ENCODE measurements around the gene PPP2R2C.

- TF ChIP-seq, protein P1, sequence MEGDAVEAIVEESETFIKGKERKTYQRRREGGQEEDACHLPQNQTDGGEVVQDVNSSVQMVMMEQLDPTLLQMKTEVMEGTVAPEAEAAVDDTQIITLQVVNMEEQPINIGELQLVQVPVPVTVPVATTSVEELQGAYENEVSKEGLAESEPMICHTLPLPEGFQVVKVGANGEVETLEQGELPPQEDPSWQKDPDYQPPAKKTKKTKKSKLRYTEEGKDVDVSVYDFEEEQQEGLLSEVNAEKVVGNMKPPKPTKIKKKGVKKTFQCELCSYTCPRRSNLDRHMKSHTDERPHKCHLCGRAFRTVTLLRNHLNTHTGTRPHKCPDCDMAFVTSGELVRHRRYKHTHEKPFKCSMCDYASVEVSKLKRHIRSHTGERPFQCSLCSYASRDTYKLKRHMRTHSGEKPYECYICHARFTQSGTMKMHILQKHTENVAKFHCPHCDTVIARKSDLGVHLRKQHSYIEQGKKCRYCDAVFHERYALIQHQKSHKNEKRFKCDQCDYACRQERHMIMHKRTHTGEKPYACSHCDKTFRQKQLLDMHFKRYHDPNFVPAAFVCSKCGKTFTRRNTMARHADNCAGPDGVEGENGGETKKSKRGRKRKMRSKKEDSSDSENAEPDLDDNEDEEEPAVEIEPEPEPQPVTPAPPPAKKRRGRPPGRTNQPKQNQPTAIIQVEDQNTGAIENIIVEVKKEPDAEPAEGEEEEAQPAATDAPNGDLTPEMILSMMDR (conservative IDR thresholded peaks at IDR 0.05; ENCODE audit: low read depth, low read length) = no peak
- no peak for TF ChIP-seq EZH2 (IDR thresholded peaks at IDR 0.05; ENCODE audit: low read length, unreplicated experiment)
Measured at GRCh38 chr4:6493658-6494304, 21.4 kb upstream of the PPP2R2C start.

Data from PC-3 (cell line).